ENCODE data around the gene LRRC53.

LRRC53 gene

GRCh38 chr1:74432325-74432724 lies 80.1 kb downstream of the LRRC53 start:
- no peak for DNase-seq

- no peak for DNase-seq
These were observed 80.9 kb downstream of the LRRC53 start for GRCh38 chr1:74431531-74431930.

- DNase-seq = no peak
These were observed 82.0 kb downstream of the LRRC53 start for GRCh38 chr1:74430342-74430934.

GRCh38 chr1:74429580-74429979 lies 82.8 kb downstream of the LRRC53 start:
- DNase-seq = no peak

- no peak for DNase-seq
These were observed 84.7 kb downstream of the LRRC53 start for GRCh38 chr1:74427681-74428080.

- DNase-seq = no peak
These were observed 86.0 kb downstream of the LRRC53 start for GRCh38 chr1:74426208-74426937.

GRCh38 chr1:74425676-74426075 lies 86.7 kb downstream of the LRRC53 start:
- DNase-seq = no peak

GRCh38 chr1:74423471-74423870 lies 88.9 kb downstream of the LRRC53 start:
- DNase-seq = no peak

GRCh38 chr1:74422421-74423292 lies 89.8 kb downstream of the LRRC53 start:
- DNase-seq = no peak

- DNase-seq = no peak
These were observed 91.9 kb downstream of the LRRC53 start for GRCh38 chr1:74420467-74420866.
